CD14-positive monocyte (primary cell): ENCODE results near the gene CBR3. TPM values are rescaled to one million over a fixed set of nuclear protein-coding genes. Genes with fewer than 3 reads are reported as not detected.

ENCODE experiments used
- DNase-seq, 3 donors: peaks; one replicate each; pipeline ENCODE4 v3.0.0-alpha.2; 2011 to 2022
- H2AFZ ChIP-seq: 2 replicates; pipeline ENCODE4 v1.6.0; 2012; ENCODE audit warnings: mild to moderate bottlenecking, low read depth, low read length, inconsistent platforms; ENCODE audit not compliant: insufficient read depth, poor library complexity, severe bottlenecking
- H3K27ac ChIP-seq, 2 donors: 1 replicate in 1 of 2; 2 replicates in 1 of 2; pipeline ENCODE4 v1.5.1; 2012 to 2013; ENCODE audit warnings: low read length in 2 of 2, control low read depth in 1 of 2, inconsistent platforms in 1 of 2, low read depth in 1 of 2, mild to moderate bottlenecking in 1 of 2
- H3K27me3 ChIP-seq, 2 donors: one replicate each; pipeline versions ENCODE4 v1.6.0 to v1.6.1; 2011 to 2013; ENCODE audit warnings: low read length in 2 of 2; ENCODE audit not compliant: control insufficient read depth in 2 of 2, insufficient read depth in 2 of 2
- H3K36me3 ChIP-seq, 2 donors: replicated peaks in 1 of 2; 1 replicate in 1 of 2; 2 replicates in 1 of 2; pipeline versions ENCODE4 v1.5.1 to v1.6.1; 2012 to 2013; ENCODE audit warnings: low read length in 2 of 2, control low read depth in 1 of 2, inconsistent platforms in 1 of 2, mild to moderate bottlenecking in 1 of 2; ENCODE audit not compliant: insufficient read depth in 2 of 2, control insufficient read depth in 1 of 2
- H3K4me1 ChIP-seq, 2 donors: 1 replicate in 1 of 2; 2 replicates in 1 of 2; pipeline versions ENCODE4 v1.5.1 to v1.6.1; 2012 to 2013; ENCODE audit warnings: low read length in 2 of 2, control low read depth in 1 of 2, inconsistent platforms in 1 of 2, mild to moderate bottlenecking in 1 of 2, moderate library complexity in 1 of 2; ENCODE audit not compliant: insufficient read depth in 2 of 2, control insufficient read depth in 1 of 2
- H3K4me2 ChIP-seq: replicated peaks from 2 replicates; pipeline ENCODE3; 2012; ENCODE audit warnings: low read length, moderate library complexity, mild to moderate bottlenecking; ENCODE audit not compliant: poor library complexity, severe bottlenecking; ENCODE audit errors: extremely low read depth
- H3K4me3 ChIP-seq, 3 experiments: fragments of 200-600 bp in 1 of 3; sonication (generic) in 1 of 3; replicated peaks in 1 of 3; 1 replicate in 2 of 3; 2 replicates in 1 of 3; pipeline ENCODE4 v1.5.1; 2011 to 2013; ENCODE audit warnings: low read length in 3 of 3, mild to moderate bottlenecking in 3 of 3, control low read depth in 2 of 3, low read depth in 2 of 3, inconsistent platforms in 1 of 3, moderate library complexity in 1 of 3
- H3K79me2 ChIP-seq: 2 replicates; pipeline ENCODE4 v1.6.0; 2012; ENCODE audit warnings: mild to moderate bottlenecking, control low read depth, inconsistent platforms, low read length, moderate library complexity; ENCODE audit not compliant: insufficient read depth
- H3K9ac ChIP-seq: 2 replicates; pipeline ENCODE4 v1.6.0; 2017; ENCODE audit warnings: low read length, mild to moderate bottlenecking; ENCODE audit not compliant: insufficient read depth, poor library complexity, severe bottlenecking
- H3K9me3 ChIP-seq, 2 donors: replicated peaks in 1 of 2; 1 replicate in 1 of 2; 2 replicates in 1 of 2; pipeline versions ENCODE4 v1.5.1 to v1.6.1; 2012 to 2013; ENCODE audit warnings: low read length in 2 of 2, control low read depth in 1 of 2; ENCODE audit not compliant: control insufficient read depth in 1 of 2, insufficient read depth in 1 of 2
- H4K20me1 ChIP-seq: 2 replicates; pipeline ENCODE4 v1.6.0; 2012; ENCODE audit warnings: mild to moderate bottlenecking, low read length, control low read depth, moderate library complexity; ENCODE audit not compliant: insufficient read depth
- H3K27ac Mint-ChIP-seq, 7 donors: one replicate each; pipeline ENCODE4 v1.8.0; 2020; ENCODE audit warnings: mild to moderate bottlenecking in 7 of 7, mixed read lengths in 7 of 7, moderate library complexity in 6 of 7, inconsistent platforms in 2 of 7
- H3K27me3 Mint-ChIP-seq, 3 donors: one replicate each; pipeline ENCODE4 v1.8.0; 2021 to 2022; ENCODE audit warnings: low read depth in 3 of 3, mild to moderate bottlenecking in 3 of 3, mixed read lengths in 3 of 3, moderate library complexity in 3 of 3, inconsistent platforms in 1 of 3
- H3K36me3 Mint-ChIP-seq, 2 donors: one replicate each; pipeline ENCODE4 v1.8.0; 2020; ENCODE audit warnings: mixed read lengths in 2 of 2, inconsistent platforms in 1 of 2, mild to moderate bottlenecking in 1 of 2
- H3K4me1 Mint-ChIP-seq: one replicate; pipeline ENCODE4 v1.8.0; 2020; ENCODE audit warnings: mild to moderate bottlenecking, mixed read lengths
- H3K4me3 Mint-ChIP-seq, 2 donors: one replicate each; pipeline ENCODE4 v1.8.0; 2020; ENCODE audit warnings: mild to moderate bottlenecking in 2 of 2, mixed read lengths in 2 of 2, moderate library complexity in 1 of 2
- H3K9me3 Mint-ChIP-seq, 7 donors: one replicate each; pipeline ENCODE4 v1.8.0; 2020 to 2022; ENCODE audit warnings: mixed read lengths in 7 of 7, mild to moderate bottlenecking in 6 of 7, moderate library complexity in 6 of 7, inconsistent platforms in 2 of 7
- CTCF ChIP-seq: fragments of 200-600 bp; IDR thresholded peaks from one replicate; pipeline ENCODE4 v1.8.0; 2022; ENCODE audit warnings: antibody characterized with exemption, mild to moderate bottlenecking
- WGBS: methylation state at CpG from one replicate; pipeline ENCODE4 v1.1.5; 2013; ENCODE audit warnings: missing lambda C conversion rate; ENCODE audit not compliant: insufficient coverage; 5-methylcytosine and 5-hydroxymethylcytosine counted together
- intact Hi-C, 2 donors: fragments of 100-400 bp; cut with micrococcal nuclease; formaldehyde crosslinking; loops; one replicate each; pipeline versions ENCODE4 v1.15.0 to v1.15.1; 2023
- polyA plus RNA-seq, 3 donors: library from polyadenylated mRNA; depleted of rRNA in 1 of 3; unstranded in 2 of 3; stranded (reverse) in 1 of 3; fragments of 300-500 nt in 2 of 3; fragments of >200 nt in 1 of 3; fragmentation: Illumina TruSeq in 2 of 3; gene quantifications; 1 replicate in 2 of 3; 2 replicates in 1 of 3; pipeline ENCODE4 v1.2.3, GENCODE V29; 2012 to 2021

The CBR3 gene
- polyA plus RNA-seq, 3 donors: 0.32 to 0.40 TPM; not detected in 1

GRCh38 chr21:36194024-36194423 is 59.1 kb downstream of the CBR3 start:
- WGBS: 100% methylated on average over 2 of the region's 3 CpGs
- H3K27me3 ChIP-seq: no peaks in the 10 kb centered on the region
- Mint-ChIP-seq H3K27me3 (peaks cover 0 to 2% (median 0%) of the 10 kb centered on the region in 3 donors), H3K36me3 (peaks cover 20 to 42% of the 10 kb centered on the region in 2 donors), H3K4me1 (peaks cover 3% of the 10 kb centered on the region), H3K4me3 (no peak overlapping the region), H3K27ac (no peak overlapping the region), H3K9me3 (no peaks in the 10 kb centered on the region)
- H3K4me1 ChIP-seq: peaks cover 4 to 5% of the 10 kb centered on the region in 2 donors
- H2AFZ ChIP-seq: no peak overlapping the region
- H3K9me3 ChIP-seq: no peaks in the 10 kb centered on the region
- no peak for TF ChIP-seq CTCF
- H4K20me1 ChIP-seq: peaks cover 11% of the 10 kb centered on the region
- H3K79me2 ChIP-seq: peaks cover 30% of the 10 kb centered on the region
- intact Hi-C loops: no loop called here
- DNase-seq: no peak
- no peak overlapping the region for H3K27ac ChIP-seq
- no peak overlapping the region for H3K9ac ChIP-seq
- peaks cover 5 to 13% of the 10 kb centered on the region in 2 donors for H3K36me3 ChIP-seq
- no peak overlapping the region for H3K4me2 ChIP-seq
- H3K4me3 ChIP-seq: no peak overlapping the region

GRCh38 chr21:36195613-36196012 is 60.7 kb downstream of the CBR3 start:
- no peak overlapping the region for H3K27ac ChIP-seq
- H3K4me1 ChIP-seq: peaks cover 4 to 9% of the 10 kb centered on the region in 2 donors
- H2AFZ ChIP-seq: no peak overlapping the region
- Mint-ChIP-seq H3K9me3 (no peaks in the 10 kb centered on the region), H3K27ac (no peak overlapping the region), H3K4me1 (peaks cover 5% of the 10 kb centered on the region), H3K36me3 (peaks cover 33 to 52% of the 10 kb centered on the region in 2 donors), H3K27me3 (peaks cover 0 to 2% (median 0%) of the 10 kb centered on the region in 3 donors), H3K4me3 (no peak overlapping the region)
- no peaks in the 10 kb centered on the region for H3K27me3 ChIP-seq
- intact Hi-C loops: no loop called here
- no peak for TF ChIP-seq CTCF
- no peak overlapping the region for H3K4me2 ChIP-seq
- peaks cover 5 to 16% of the 10 kb centered on the region in 2 donors for H3K36me3 ChIP-seq
- H3K4me3 ChIP-seq: no peak overlapping the region
- no peaks in the 10 kb centered on the region for H3K9me3 ChIP-seq
- DNase-seq: no peak
- peaks cover 30% of the 10 kb centered on the region for H3K79me2 ChIP-seq
- peaks cover 11% of the 10 kb centered on the region for H4K20me1 ChIP-seq
- WGBS: no CpG with 5 or more reads among the region's 1 CpG
- no peak overlapping the region for H3K9ac ChIP-seq

Other genes with a start within 250 kb of the CBR3 start
- 10 to 100 TPM in 1 of 3 donors, 1 to 10 TPM in 2; 4.1 to 10.8 (median 4.3) TPM for gene SETD4, start 74.6 kb upstream of the CBR3 start, polyA plus RNA-seq
- gene CBR1, start 65.1 kb upstream of the CBR3 start, polyA plus RNA-seq: 100 to 1,000 TPM in 2 of 3 donors, 10 to 100 TPM in 1; 36.9 to 114 (median 100) TPM
- gene DOP1B, start 21.7 kb downstream of the CBR3 start, polyA plus RNA-seq: 10 to 100 TPM in 2 of 3 donors, 1 to 10 TPM in 1; 6.0 to 14.4 (median 11.0) TPM
- gene MORC3, start 185.1 kb downstream of the CBR3 start, polyA plus RNA-seq: 10 to 100 TPM; 16.3 to 27.6 (median 25.5) TPM